ENCODE measurements around the gene TMCO6. TPM values are rescaled to one million over a fixed set of nuclear protein-coding genes. Genes with fewer than 3 reads are reported as not detected.
"Not testable (repeated sequence)": the region's sequence is repeated elsewhere in the genome, so short reads cannot be mapped to it uniquely, and the experiment has no call there.

The TMCO6 gene
- total and polyA plus RNA-seq, 9 donors: 5.6 to 11.8 (median 8.5) TPM

DNA sequence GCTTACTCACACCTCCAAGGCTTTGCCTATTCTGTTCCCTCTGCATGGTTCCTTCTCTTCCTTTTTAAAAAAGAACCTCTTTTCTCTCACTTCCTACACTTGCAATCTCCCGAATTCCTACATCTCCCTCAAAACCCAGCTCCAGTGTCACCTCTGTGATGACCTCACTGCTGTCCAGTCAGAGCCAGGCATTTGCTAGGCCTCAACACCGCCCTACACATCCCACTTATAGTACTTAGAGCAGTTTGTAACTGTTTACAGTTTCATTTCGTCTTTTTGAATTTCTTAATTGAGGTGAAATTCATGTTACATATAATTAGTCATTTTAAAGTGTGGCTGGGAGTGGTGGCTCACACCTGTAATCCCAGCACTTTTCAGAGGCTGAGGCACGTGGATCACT, 37.1 kb upstream of the TMCO6 start:
- no peak overlapping the region for H3K27ac ChIP-seq (ENCODE audit: low read length)
- no peaks in the 10 kb centered on the region for H3K9me3 ChIP-seq (replicated peaks; ENCODE audit: control insufficient read depth, low read depth, low read length)
- 43% methylated on average over 1 of the region's 4 CpGs for WGBS (ENCODE audit: insufficient coverage)
- H3K4me3 ChIP-seq (ENCODE audit: low read length): no peak overlapping the region
- no peaks in the 10 kb centered on the region for H3K4me1 ChIP-seq (ENCODE audit: control insufficient read depth, insufficient read depth, low read length)
- DNase-seq: no peak
- H3K27me3 ChIP-seq (ENCODE audit: control insufficient read depth, insufficient read depth, low read length): no peaks in the 10 kb centered on the region
- H3K36me3 ChIP-seq (ENCODE audit: control insufficient read depth, insufficient read depth, low read length): no peaks in the 10 kb centered on the region

DNA sequence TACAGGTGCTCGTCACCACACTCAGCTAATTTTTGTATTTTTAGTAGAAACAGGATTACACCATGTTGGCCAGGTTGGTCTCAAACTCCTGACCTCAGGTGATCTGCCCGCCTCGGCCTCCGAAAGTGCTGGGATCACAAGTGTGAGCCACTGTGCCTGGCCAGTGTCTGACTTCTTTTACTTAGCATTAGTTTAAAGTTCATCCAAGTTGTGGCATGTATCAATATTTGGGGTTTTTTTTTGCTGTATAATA, 35.9 kb upstream of the TMCO6 start:
- not testable (repeated sequence) for H3K27me3 ChIP-seq (ENCODE audit: control insufficient read depth, insufficient read depth, low read length); H3K27ac ChIP-seq (ENCODE audit: low read length); H3K4me3 ChIP-seq (ENCODE audit: low read length); H3K9me3 ChIP-seq (replicated peaks; ENCODE audit: control insufficient read depth, low read depth, low read length); H3K4me1 ChIP-seq (ENCODE audit: control insufficient read depth, insufficient read depth, low read length); DNase-seq; H3K36me3 ChIP-seq (ENCODE audit: control insufficient read depth, insufficient read depth, low read length)
- WGBS (ENCODE audit: insufficient coverage): no CpG with 5 or more reads among the region's 4 CpGs

DNA sequence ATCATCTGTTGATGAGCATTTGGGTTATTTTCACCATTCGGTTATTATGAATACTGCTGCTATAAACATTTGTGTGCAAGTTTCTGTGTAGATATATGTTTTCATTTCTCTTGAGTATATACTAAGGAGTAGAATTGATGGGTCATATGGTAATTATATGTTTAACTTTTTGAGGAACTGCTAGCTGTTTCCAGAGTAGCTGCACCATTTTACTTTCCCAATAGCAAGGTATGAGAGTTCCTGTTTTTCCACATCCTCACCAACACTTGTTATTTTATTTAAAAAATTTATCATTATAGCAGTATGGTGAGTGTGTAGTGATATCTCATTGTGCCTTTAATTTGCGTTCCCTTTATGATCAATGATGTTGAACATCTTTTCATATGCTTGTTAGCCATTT, 35.5 kb upstream of the TMCO6 start:
- no peak for DNase-seq
- no peak overlapping the region for H3K27ac ChIP-seq (ENCODE audit: low read length)
- no peak overlapping the region for H3K4me3 ChIP-seq (ENCODE audit: low read length)
- no peaks in the 10 kb centered on the region for H3K27me3 ChIP-seq (ENCODE audit: control insufficient read depth, insufficient read depth, low read length)
- no peaks in the 10 kb centered on the region for H3K4me1 ChIP-seq (ENCODE audit: control insufficient read depth, insufficient read depth, low read length)
- WGBS (ENCODE audit: insufficient coverage): no CpG with 5 or more reads among the region's 2 CpGs
- H3K9me3 ChIP-seq (replicated peaks; ENCODE audit: control insufficient read depth, low read depth, low read length): no peaks in the 10 kb centered on the region
- no peaks in the 10 kb centered on the region for H3K36me3 ChIP-seq (ENCODE audit: control insufficient read depth, insufficient read depth, low read length)

GRCh38 chr5:140605879-140606278, 33.4 kb upstream of the TMCO6 start:
- Histone ChIP-seq H3K4me1 (ENCODE audit: control insufficient read depth, insufficient read depth, low read length) (no peaks in the 10 kb centered on the region), H3K27me3 (ENCODE audit: control insufficient read depth, insufficient read depth, low read length) (no peaks in the 10 kb centered on the region), H3K36me3 (ENCODE audit: control insufficient read depth, insufficient read depth, low read length) (no peaks in the 10 kb centered on the region), H3K27ac (ENCODE audit: low read length) (no peak overlapping the region), H3K9me3 (replicated peaks; ENCODE audit: control insufficient read depth, low read depth, low read length) (no peaks in the 10 kb centered on the region), H3K4me3 (ENCODE audit: low read length) (no peak overlapping the region)
- DNase-seq: no peak
- no CpG with 5 or more reads among the region's 3 CpGs for WGBS (ENCODE audit: insufficient coverage)

DNA sequence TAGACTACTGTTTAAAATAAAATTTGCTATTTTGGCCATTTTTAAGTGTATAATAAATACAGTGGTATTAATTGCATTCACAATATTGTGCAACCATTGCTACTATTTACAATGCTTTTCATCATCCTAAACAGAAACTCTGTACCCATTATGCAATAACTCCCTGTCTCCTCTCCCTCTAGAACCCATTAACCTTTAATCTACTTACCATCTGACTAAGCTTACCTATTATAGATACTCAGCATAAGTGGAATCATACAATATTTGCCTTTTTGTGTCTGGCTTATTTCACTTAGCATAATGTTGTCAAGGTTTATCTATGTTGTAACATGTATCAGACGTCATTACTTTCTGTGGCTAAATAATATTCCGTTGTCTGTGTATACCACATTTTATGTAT, 32.2 kb upstream of the TMCO6 start:
- H3K4me3 ChIP-seq (ENCODE audit: low read length): no peak overlapping the region
- no peaks in the 10 kb centered on the region for H3K4me1 ChIP-seq (ENCODE audit: control insufficient read depth, insufficient read depth, low read length)
- no peaks in the 10 kb centered on the region for H3K9me3 ChIP-seq (replicated peaks; ENCODE audit: control insufficient read depth, low read depth, low read length)
- no peak overlapping the region for H3K27ac ChIP-seq (ENCODE audit: low read length)
- no peaks in the 10 kb centered on the region for H3K36me3 ChIP-seq (ENCODE audit: control insufficient read depth, insufficient read depth, low read length)
- no peak for DNase-seq
- WGBS (ENCODE audit: insufficient coverage): no CpG with 5 or more reads among the region's 2 CpGs
- no peaks in the 10 kb centered on the region for H3K27me3 ChIP-seq (ENCODE audit: control insufficient read depth, insufficient read depth, low read length)

DNA sequence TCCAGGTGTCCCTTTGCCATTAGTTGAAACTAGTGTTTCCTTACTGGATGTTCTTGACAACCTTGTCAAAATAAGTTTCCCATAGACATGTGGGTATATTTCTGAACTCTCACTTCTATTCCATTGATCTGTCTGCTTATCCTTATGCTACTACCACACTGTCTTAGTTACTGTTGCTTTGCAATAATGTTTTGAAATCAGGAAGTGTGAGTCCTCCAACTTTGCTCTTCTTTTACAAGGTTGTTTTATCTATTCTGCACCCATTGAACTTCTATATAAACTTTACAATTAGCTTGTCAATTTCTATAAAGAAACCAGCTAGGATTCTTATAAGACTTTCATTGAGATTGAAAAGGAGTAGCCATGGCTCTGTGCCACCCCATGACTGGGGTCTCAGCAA, 30.5 kb upstream of the TMCO6 start:
- H3K27ac ChIP-seq (ENCODE audit: low read length): peak overlapping the region; percentile 13
- H3K9me3 ChIP-seq (replicated peaks; ENCODE audit: control insufficient read depth, low read depth, low read length): no peaks in the 10 kb centered on the region
- no peaks in the 10 kb centered on the region for H3K27me3 ChIP-seq (ENCODE audit: control insufficient read depth, insufficient read depth, low read length)
- no peak for DNase-seq
- no peaks in the 10 kb centered on the region for H3K4me1 ChIP-seq (ENCODE audit: control insufficient read depth, insufficient read depth, low read length)
- no peak overlapping the region for H3K4me3 ChIP-seq (ENCODE audit: low read length)
- no peaks in the 10 kb centered on the region for H3K36me3 ChIP-seq (ENCODE audit: control insufficient read depth, insufficient read depth, low read length)

GRCh38 chr5:140609126-140609525, 30.1 kb upstream of the TMCO6 start:
- DNase-seq: peak; percentile 64
- no peak overlapping the region for H3K4me3 ChIP-seq (ENCODE audit: low read length)
- H3K27ac ChIP-seq (ENCODE audit: low read length): peak overlapping the region; percentile 20
- no peaks in the 10 kb centered on the region for H3K9me3 ChIP-seq (replicated peaks; ENCODE audit: control insufficient read depth, low read depth, low read length)
- WGBS (ENCODE audit: insufficient coverage): 80% methylated on average over 1 of the region's 4 CpGs
- H3K27me3 ChIP-seq (ENCODE audit: control insufficient read depth, insufficient read depth, low read length): no peaks in the 10 kb centered on the region
- no peaks in the 10 kb centered on the region for H3K4me1 ChIP-seq (ENCODE audit: control insufficient read depth, insufficient read depth, low read length)
- H3K36me3 ChIP-seq (ENCODE audit: control insufficient read depth, insufficient read depth, low read length): no peaks in the 10 kb centered on the region

- H3K27me3 ChIP-seq (ENCODE audit: control insufficient read depth, insufficient read depth, low read length): no peaks in the 10 kb centered on the region
- H3K27ac ChIP-seq (ENCODE audit: low read length): peak overlapping the region; percentile 20
- DNase-seq: no peak
- H3K4me1 ChIP-seq (ENCODE audit: control insufficient read depth, insufficient read depth, low read length): no peaks in the 10 kb centered on the region
- H3K36me3 ChIP-seq (ENCODE audit: control insufficient read depth, insufficient read depth, low read length): no peaks in the 10 kb centered on the region
- no peak overlapping the region for H3K4me3 ChIP-seq (ENCODE audit: low read length)
- WGBS (ENCODE audit: insufficient coverage): no CpG with 5 or more reads among the region's 2 CpGs
- H3K9me3 ChIP-seq (replicated peaks; ENCODE audit: control insufficient read depth, low read depth, low read length): no peaks in the 10 kb centered on the region
These were observed 28.2 kb upstream of the TMCO6 start for GRCh38 chr5:140611020-140611521.

GRCh38 chr5:140622301-140622700, 16.9 kb upstream of the TMCO6 start:
- 85% methylated on average over 2 of the region's 3 CpGs for WGBS (ENCODE audit: insufficient coverage)
- H3K4me1 ChIP-seq (ENCODE audit: control insufficient read depth, insufficient read depth, low read length): no peaks in the 10 kb centered on the region
- no peaks in the 10 kb centered on the region for H3K9me3 ChIP-seq (replicated peaks; ENCODE audit: control insufficient read depth, low read depth, low read length)
- H3K27ac ChIP-seq (ENCODE audit: low read length): no peak overlapping the region
- no peaks in the 10 kb centered on the region for H3K36me3 ChIP-seq (ENCODE audit: control insufficient read depth, insufficient read depth, low read length)
- H3K4me3 ChIP-seq (ENCODE audit: low read length): no peak overlapping the region
- DNase-seq: no peak
- no peaks in the 10 kb centered on the region for H3K27me3 ChIP-seq (ENCODE audit: control insufficient read depth, insufficient read depth, low read length)

GRCh38 chr5:140623061-140623460, 16.2 kb upstream of the TMCO6 start:
- H3K27me3 ChIP-seq (ENCODE audit: control insufficient read depth, insufficient read depth, low read length); H3K4me3 ChIP-seq (ENCODE audit: low read length); H3K27ac ChIP-seq (ENCODE audit: low read length); H3K9me3 ChIP-seq (replicated peaks; ENCODE audit: control insufficient read depth, low read depth, low read length); H3K36me3 ChIP-seq (ENCODE audit: control insufficient read depth, insufficient read depth, low read length); H3K4me1 ChIP-seq (ENCODE audit: control insufficient read depth, insufficient read depth, low read length); DNase-seq: not testable (repeated sequence)

GRCh38 chr5:140624886-140625285, 14.4 kb upstream of the TMCO6 start:
- 100% methylated on average over 4 of the region's 10 CpGs for whole genome bisulfite sequencing (ENCODE audit: insufficient coverage)
- DNase-seq: not testable (repeated sequence)

More at GRCh38 chr5:140624886-140625285, 14.4 kb upstream of the TMCO6 start:
- H3K27me3 ChIP-seq (ENCODE audit: control insufficient read depth, insufficient read depth, low read length); H3K4me3 ChIP-seq (ENCODE audit: low read length); H3K9me3 ChIP-seq (replicated peaks; ENCODE audit: control insufficient read depth, low read depth, low read length); H3K36me3 ChIP-seq (ENCODE audit: control insufficient read depth, insufficient read depth, low read length); H3K4me1 ChIP-seq (ENCODE audit: control insufficient read depth, insufficient read depth, low read length); H3K27ac ChIP-seq (ENCODE audit: low read length): not testable (repeated sequence)

Measured in muscle of leg (tissue), 11 donors.